Activated CD8-positive, alpha-beta T cell treated with anti-CD3 and anti-CD28 coated beads, Interleukin-2, amount 10 ng/mL, durations not matched to agents 7 days and 5 days (primary cell): Measurements from ENCODE around the gene CELA2A. TPM values are rescaled to one million over a fixed set of nuclear protein-coding genes. Genes with fewer than 3 reads are reported as not detected.
"Not testable (repeated sequence)": the region's sequence is repeated elsewhere in the genome, so short reads cannot be mapped to it uniquely, and the experiment has no call there.

Source experiments
- ATAC-seq: fragments of 150-1000 bp; cut with Tn5 transposase; one replicate; pipeline ENCODE4 v1.10.0; 2021; ENCODE audit warnings: moderate library complexity
- CTCF ChIA-PET: fragments of 350-600 bp; sonication (Branson Sonifier 250); formaldehyde crosslinking; loops from one replicate; lab custom pipeline; 2021; ENCODE audit warnings: antibody characterized with exemption; lab: Charles Lee
- POLR2A ChIA-PET: fragments of 350-600 bp; sonication (Branson Sonifier 250); formaldehyde crosslinking; loops from one replicate; lab custom pipeline; 2021; ENCODE audit warnings: antibody characterized with exemption; lab: Charles Lee
- DNase-seq: peaks from one replicate; pipeline ENCODE4 v3.0.0-alpha.2; 2020
- H3K27ac Mint-ChIP-seq: one replicate; pipeline ENCODE4 v1.8.0; 2021; ENCODE audit warnings: mild to moderate bottlenecking, mixed read lengths
- H3K27me3 Mint-ChIP-seq: one replicate; pipeline ENCODE4 v1.8.0; 2021; ENCODE audit warnings: low read depth, mixed read lengths
- H3K36me3 Mint-ChIP-seq: one replicate; pipeline ENCODE4 v1.8.0; 2021; ENCODE audit warnings: low read depth, mixed read lengths
- H3K4me1 Mint-ChIP-seq: one replicate; pipeline ENCODE4 v1.8.0; 2021; ENCODE audit warnings: low read depth, mixed read lengths
- H3K4me3 Mint-ChIP-seq: one replicate; pipeline ENCODE4 v1.8.0; 2021; ENCODE audit warnings: mild to moderate bottlenecking, mixed read lengths
- H3K9me3 Mint-ChIP-seq: one replicate; pipeline ENCODE4 v1.8.0; 2022; ENCODE audit warnings: mixed read lengths; ENCODE audit not compliant: insufficient read depth
- total RNA-seq, 2 experiments: library from RNA; stranded (reverse); gene quantifications; one replicate each; pipeline ENCODE4 v1.2.3, GENCODE V29; 2021

CELA2A gene
- total RNA-seq, 2 experiments from 2014 or later, result not detected

DNA sequence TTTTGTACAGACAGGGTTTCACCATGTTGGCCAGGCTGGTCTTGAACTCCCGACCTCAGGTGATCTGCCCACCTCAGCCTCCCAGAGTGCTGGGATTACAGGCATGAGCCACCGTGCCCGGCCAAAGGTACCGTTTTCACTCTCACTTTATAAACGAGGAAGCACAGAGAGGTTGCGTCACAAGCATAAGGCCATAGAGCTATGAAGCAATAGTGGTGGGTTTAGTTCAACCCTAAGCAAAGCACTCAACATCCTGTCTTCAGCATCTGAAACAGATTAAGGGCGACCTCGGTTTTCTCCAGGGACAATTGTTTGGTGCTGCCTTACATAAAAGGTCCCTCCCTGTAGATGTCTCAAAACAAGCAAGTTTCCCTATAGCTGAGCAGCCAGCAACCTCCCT lies 21.8 kb upstream of the CELA2A start:
- H3K27ac Mint-ChIP-seq, H3K36me3 Mint-ChIP-seq, DNase-seq, ATAC-seq, POLR2A ChIA-PET, H3K27me3 Mint-ChIP-seq, H3K4me1 Mint-ChIP-seq, H3K4me3 Mint-ChIP-seq, H3K9me3 Mint-ChIP-seq: not testable (repeated sequence)
- CTCF ChIA-PET, result interaction anchor here (1.3 to 3.7 kb wide), 2 partner anchors 18 to 111 kb away, joined by 3 to 21 read pairs; no protein-coding TSS in a partner anchor

DNA sequence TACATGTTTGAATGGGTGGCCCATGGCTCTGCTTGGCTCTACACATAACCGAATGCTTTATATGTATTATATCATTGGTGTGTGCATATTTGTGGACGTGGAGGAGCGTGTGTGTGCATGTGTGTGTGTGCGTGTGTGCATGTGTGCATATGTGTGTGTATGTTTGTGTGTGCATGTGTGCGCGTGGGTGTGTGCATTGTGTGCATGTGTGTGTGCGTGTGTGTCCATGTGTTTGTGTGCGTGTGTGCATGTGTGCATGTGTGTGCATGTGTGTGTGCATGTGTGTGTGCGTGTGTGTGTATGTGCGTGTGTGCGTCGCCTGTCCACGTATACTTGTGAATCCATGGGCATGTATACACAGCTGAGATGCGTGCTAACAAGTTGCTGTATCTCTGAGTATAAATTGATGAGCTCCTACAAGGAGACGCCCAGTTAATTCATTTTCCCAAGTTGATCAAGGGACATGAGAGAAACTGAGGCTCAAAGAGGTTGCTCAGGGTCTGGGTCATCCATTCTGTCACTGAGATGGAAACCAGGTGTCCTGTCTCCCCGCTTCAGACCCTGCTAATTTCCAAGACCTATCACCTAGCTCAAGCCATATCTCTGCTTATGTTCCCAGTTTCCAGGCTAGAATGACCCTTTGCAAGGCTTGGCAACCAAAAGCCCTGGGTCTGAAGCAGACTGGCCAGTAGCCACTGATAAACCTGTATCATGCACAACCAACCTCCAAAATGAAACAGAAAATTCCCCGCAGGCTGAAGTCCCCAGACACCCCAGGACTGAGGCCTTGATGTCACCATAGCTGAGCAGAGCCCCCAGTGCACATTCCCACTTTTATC lies 21.1 kb upstream of the CELA2A start:
- Mint-ChIP-seq H3K9me3 (no peaks in the 10 kb centered on the region), H3K27me3 (no peaks in the 10 kb centered on the region), H3K4me3 (no peak overlapping the region), H3K4me1 (no peaks in the 10 kb centered on the region), H3K27ac (no peak overlapping the region), H3K36me3 (no peaks in the 10 kb centered on the region)
- ATAC-seq, result no peak
- ChIA-PET POLR2A (no interaction called here), CTCF (interaction anchor here (3.7 kb wide), 1 partner anchor 112 kb away, joined by 21 read pairs; no protein-coding TSS in a partner anchor)
- no peak for DNase-seq

DNA sequence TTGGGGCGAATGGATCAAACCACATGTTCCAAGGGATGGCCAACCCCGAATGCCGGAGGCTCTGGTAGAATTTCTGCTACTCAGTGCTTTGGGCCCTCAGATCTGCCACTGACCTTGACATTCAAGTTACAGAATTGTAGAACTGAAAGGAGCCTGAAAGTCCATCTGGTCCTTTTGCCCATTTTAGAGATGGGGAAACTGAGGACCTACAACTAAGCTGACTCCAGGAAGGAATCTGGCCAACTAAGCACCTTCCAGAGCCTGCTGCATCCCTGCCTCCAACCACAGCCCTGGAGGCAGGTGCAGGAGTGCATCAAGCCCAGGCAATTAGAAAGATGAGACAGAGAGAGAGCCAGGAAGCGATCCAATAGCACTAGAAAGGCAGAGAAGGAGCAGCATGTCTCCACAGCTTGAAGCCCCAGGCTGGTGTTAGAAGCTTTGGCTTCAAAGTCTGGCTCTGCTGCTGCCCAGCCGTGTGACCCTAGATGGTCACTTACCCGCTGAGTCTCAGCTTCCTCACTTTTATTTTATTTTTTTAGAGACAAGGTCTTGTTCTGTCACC lies 19.6 kb upstream of the CELA2A start:
- DNase-seq (no peak), ATAC-seq (no peak)
- ChIA-PET POLR2A (no interaction called here), CTCF (interaction anchor here (3.7 kb wide), 1 partner anchor 113 kb away, joined by 21 read pairs; no protein-coding TSS in a partner anchor)
- no peaks in the 10 kb centered on the region for H3K36me3 Mint-ChIP-seq
- no peaks in the 10 kb centered on the region for H3K9me3 Mint-ChIP-seq
- H3K4me1 Mint-ChIP-seq, result no peaks in the 10 kb centered on the region
- no peaks in the 10 kb centered on the region for H3K27me3 Mint-ChIP-seq
- H3K4me3 Mint-ChIP-seq, result no peak overlapping the region
- H3K27ac Mint-ChIP-seq, result no peak overlapping the region

DNA sequence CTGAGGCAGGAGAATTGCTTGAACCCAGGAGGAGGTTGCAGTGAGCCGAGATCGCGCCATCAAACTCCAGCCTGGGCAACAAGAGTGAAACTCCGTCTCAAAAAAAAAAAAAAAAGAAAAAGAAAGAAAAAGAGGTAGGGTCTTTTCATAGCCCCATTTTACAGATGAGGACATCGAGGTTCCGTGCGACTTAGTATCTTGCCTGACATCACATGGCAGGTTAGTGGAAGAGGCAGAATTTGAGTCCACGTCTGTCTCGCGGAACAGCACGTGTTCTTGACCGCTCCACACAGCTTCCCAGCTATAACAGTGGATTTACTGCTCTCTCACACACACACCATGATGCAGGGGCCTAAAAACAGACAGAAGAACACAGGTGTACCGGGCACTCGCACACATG lies 17.2 kb upstream of the CELA2A start:
- CTCF ChIA-PET, result no interaction called here
- ATAC-seq (no peak), DNase-seq (no peak)
- Mint-ChIP-seq H3K27me3 (no peaks in the 10 kb centered on the region), H3K4me1 (no peaks in the 10 kb centered on the region), H3K36me3 (no peaks in the 10 kb centered on the region), H3K27ac (no peak overlapping the region), H3K9me3 (no peaks in the 10 kb centered on the region), H3K4me3 (no peak overlapping the region)
- POLR2A ChIA-PET, result no interaction called here

DNA sequence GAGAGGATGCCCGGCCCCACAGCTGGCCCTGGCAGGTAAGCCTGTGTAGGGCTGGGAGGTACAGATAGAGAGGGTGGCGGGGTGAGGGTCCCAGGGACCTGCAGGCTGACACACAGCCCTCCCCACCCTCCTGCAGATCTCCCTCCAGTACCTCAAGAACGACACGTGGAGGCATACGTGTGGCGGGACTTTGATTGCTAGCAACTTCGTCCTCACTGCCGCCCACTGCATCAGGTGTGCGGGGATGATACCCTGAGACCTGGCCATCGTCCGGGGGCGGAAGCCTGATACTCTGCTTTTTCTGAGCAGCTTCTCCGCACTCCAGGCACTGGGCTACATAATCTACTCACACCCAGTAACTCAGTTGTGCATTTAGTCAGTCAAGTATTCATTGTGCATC lies 16.2 kb upstream of the CELA2A start:
- no peaks in the 10 kb centered on the region for H3K27me3 Mint-ChIP-seq
- no peaks in the 10 kb centered on the region for H3K9me3 Mint-ChIP-seq
- no peak for ATAC-seq
- no peak overlapping the region for H3K4me3 Mint-ChIP-seq
- no peaks in the 10 kb centered on the region for H3K36me3 Mint-ChIP-seq
- no peak overlapping the region for H3K27ac Mint-ChIP-seq
- ChIA-PET POLR2A (no interaction called here), CTCF (no interaction called here)
- H3K4me1 Mint-ChIP-seq, result peaks cover 5% of the 10 kb centered on the region
- no peak for DNase-seq

DNA sequence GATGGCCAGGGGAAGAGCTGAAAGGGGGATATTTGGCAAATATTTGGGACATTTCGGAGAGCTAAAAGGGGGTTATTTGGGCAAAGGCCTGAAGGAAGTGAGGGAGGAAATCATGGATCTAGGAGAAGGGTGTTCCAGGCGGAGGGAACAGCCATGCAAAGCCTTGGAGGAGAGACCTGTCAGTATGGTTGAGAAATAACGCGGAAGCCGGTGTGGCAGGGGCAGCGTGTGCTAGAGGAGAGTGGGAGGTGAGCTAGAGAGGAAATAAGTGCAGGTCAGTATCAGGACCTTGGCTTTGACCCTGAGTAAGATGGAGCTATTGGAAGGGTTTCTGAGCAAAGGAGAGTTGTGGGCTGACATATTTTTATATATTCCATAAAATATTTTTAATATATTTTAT lies 15.3 kb upstream of the CELA2A start:
- ChIA-PET CTCF (interaction anchor here (1.5 kb wide), 1 partner anchor 10 kb away, joined by 6 read pairs; no protein-coding TSS in a partner anchor), POLR2A (no interaction called here)
- Mint-ChIP-seq H3K36me3 (no peaks in the 10 kb centered on the region), H3K4me3 (no peak overlapping the region), H3K27me3 (peaks cover 5% of the 10 kb centered on the region), H3K9me3 (no peaks in the 10 kb centered on the region), H3K4me1 (peaks cover 12% of the 10 kb centered on the region), H3K27ac (no peak overlapping the region)
- DNase-seq (no peak), ATAC-seq (no peak)

DNA sequence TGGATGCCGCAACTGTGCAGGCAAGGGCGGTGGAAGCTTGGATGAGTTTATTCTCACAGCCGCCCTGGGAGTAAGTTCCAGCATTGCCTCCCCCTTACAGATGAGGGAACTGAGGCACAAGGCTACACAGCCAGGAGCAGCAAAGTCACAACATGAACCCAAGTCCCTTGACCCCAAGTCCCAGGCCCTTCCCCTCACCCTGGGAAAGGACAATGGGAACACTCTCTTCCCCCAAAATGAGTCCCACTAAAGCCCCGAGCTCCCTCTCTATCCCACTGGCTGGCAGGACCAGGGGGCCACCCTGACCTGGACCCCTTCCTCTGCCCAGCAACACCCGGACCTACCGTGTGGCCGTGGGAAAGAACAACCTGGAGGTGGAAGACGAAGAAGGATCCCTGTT lies 14.4 kb upstream of the CELA2A start:
- ATAC-seq (no peak), DNase-seq (no peak)
- Mint-ChIP-seq H3K4me3 (no peak overlapping the region), H3K9me3 (no peaks in the 10 kb centered on the region), H3K27me3 (peaks cover 5% of the 10 kb centered on the region), H3K4me1 (peaks cover 12% of the 10 kb centered on the region), H3K36me3 (no peaks in the 10 kb centered on the region), H3K27ac (no peak overlapping the region)
- ChIA-PET POLR2A (no interaction called here), CTCF (interaction anchor here (1.5 kb wide), 1 partner anchor 10 kb away, joined by 6 read pairs; no protein-coding TSS in a partner anchor)

DNA sequence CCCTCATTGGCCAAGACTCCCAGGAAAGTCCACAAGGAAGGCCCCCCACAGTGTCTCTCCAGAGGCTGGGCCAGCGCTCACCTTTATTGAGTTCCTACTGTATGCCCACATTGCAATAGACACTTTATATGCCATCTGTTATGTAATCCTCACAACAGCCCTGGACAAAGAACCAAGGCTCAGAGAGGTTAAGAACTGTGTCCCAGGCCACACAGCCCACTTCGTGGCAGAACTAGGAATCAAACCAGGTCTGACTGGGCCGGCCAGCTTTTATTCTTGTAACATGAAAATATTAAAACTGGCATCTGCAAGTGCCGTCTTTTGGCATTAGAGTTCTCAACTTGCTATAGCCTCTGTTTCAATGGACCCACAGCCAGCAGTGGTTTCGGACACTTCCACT lies 13.8 kb upstream of the CELA2A start:
- H3K27ac Mint-ChIP-seq, result no peak overlapping the region
- ATAC-seq, result no peak
- H3K4me1 Mint-ChIP-seq, result peaks cover 12% of the 10 kb centered on the region
- peaks cover 5% of the 10 kb centered on the region for H3K27me3 Mint-ChIP-seq
- H3K36me3 Mint-ChIP-seq, result no peaks in the 10 kb centered on the region
- no peak for DNase-seq
- CTCF ChIA-PET, result interaction anchor here (2.2 kb wide), 1 partner anchor 120 kb away, joined by 6 read pairs; no protein-coding TSS in a partner anchor
- H3K4me3 Mint-ChIP-seq, result no peak overlapping the region
- H3K9me3 Mint-ChIP-seq, result no peaks in the 10 kb centered on the region
- POLR2A ChIA-PET, result no interaction called here

DNA sequence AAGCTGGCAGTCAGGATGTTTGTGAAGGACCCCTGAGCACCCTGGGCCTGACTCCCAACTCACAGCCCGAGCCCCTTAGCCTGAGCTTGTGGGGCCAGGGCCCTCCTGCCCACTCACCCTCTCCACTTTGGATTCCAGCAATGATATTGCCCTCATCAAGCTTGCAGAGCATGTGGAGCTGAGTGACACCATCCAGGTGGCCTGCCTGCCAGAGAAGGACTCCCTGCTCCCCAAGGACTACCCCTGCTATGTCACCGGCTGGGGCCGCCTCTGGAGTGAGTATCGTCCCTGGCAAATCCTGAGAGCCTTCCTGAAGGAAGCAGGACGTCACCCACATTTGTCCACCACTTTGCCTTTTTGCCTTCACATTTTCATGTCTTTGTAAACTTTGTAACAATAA lies 13.3 kb upstream of the CELA2A start:
- Mint-ChIP-seq H3K4me1 (peaks cover 12% of the 10 kb centered on the region), H3K27ac (no peak overlapping the region), H3K36me3 (no peaks in the 10 kb centered on the region), H3K9me3 (no peaks in the 10 kb centered on the region), H3K27me3 (peaks cover 5% of the 10 kb centered on the region), H3K4me3 (no peak overlapping the region)
- DNase-seq (no peak), ATAC-seq (no peak)
- CTCF ChIA-PET, result interaction anchor here (2.2 kb wide), 1 partner anchor 120 kb away, joined by 6 read pairs; no protein-coding TSS in a partner anchor
- POLR2A ChIA-PET, result no interaction called here

DNA sequence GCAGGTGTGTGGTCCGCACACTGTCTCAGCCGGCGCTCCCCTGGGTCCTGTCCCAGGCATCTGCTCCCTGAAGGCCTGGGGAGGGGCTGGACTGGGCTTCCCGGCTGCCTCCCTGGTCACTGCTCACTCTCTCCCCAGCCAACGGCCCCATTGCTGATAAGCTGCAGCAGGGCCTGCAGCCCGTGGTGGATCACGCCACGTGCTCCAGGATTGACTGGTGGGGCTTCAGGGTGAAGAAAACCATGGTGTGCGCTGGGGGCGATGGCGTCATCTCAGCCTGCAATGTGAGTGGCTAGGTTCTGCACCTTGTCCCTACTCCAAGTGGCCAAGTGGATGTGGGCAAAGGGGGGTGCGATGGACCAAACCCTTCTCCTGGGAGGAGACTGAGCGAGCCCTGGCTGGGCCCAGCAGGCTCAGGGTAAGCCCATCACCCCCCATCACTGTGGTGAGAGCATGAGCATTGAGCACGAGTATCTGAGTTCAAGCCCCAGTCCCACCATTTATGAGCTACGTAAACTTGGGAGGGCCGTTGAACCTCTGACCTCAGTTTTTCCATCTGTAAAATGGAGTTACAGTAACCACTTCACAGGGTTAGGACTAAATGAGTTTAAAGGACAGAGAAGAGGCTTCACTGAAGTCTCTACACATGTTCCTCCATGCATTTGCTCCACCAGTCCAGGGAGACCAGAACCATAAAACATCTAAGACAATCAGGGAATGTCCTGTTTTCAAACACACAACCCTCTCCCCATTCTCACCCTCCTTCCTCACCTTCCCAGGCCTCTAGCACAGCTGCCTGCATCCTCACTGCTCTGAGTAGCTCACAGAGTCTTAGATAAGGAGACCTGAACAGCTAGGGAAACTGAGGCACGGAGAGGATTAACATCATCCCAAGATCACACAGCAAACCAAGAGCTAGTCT lies 11.8 kb upstream of the CELA2A start:
- ATAC-seq (no peak), DNase-seq (no peak)
- H3K36me3 Mint-ChIP-seq, result no peaks in the 10 kb centered on the region
- H3K9me3 Mint-ChIP-seq, result no peaks in the 10 kb centered on the region
- peaks cover 5% of the 10 kb centered on the region for H3K27me3 Mint-ChIP-seq
- H3K4me1 Mint-ChIP-seq, result peaks cover 12% of the 10 kb centered on the region
- POLR2A ChIA-PET, result no interaction called here
- H3K27ac Mint-ChIP-seq, result no peak overlapping the region
- CTCF ChIA-PET, result interaction anchor here (2.2 kb wide), 1 partner anchor 122 kb away, joined by 6 read pairs; no protein-coding TSS in a partner anchor
- H3K4me3 Mint-ChIP-seq, result no peak overlapping the region

DNA sequence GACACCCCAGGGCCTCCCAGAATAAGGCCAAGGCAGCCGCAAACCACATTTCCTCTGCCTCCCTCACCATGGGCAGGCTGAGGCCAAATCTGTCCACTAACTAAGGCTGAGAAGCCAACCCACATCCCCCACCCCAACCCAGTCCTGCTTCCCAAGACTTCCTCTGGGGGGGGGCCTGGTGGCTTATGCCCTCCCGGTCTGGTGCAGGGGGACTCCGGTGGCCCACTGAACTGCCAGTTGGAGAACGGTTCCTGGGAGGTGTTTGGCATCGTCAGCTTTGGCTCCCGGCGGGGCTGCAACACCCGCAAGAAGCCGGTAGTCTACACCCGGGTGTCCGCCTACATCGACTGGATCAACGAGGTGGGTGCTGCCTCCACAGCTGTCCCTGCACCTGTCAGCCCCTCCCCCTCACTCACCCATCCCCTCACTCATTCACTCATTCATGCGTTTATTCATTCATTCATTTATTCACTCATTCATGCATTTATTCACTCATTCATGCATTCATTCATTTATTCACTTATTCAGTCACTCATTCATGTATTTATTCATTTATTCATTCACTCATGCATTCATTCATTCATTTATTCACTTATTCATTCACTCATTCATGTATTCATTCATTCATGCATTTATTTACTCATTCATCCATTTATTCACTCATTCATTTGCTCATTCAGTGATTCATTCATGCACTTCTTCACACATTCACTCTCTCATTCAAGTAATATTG lies 11.0 kb upstream of the CELA2A start:
- H3K36me3 Mint-ChIP-seq, result no peaks in the 10 kb centered on the region
- no peak overlapping the region for H3K4me3 Mint-ChIP-seq
- ChIA-PET CTCF (no interaction called here), POLR2A (no interaction called here)
- H3K4me1 Mint-ChIP-seq, result peaks cover 12% of the 10 kb centered on the region
- H3K9me3 Mint-ChIP-seq, result no peaks in the 10 kb centered on the region
- DNase-seq, result no peak
- no peak for ATAC-seq
- H3K27ac Mint-ChIP-seq, result no peak overlapping the region
- peaks cover 5% of the 10 kb centered on the region for H3K27me3 Mint-ChIP-seq
